ENCODE measurements around the gene MAMDC4. TPM values are rescaled to one million over a fixed set of nuclear protein-coding genes. Genes with fewer than 3 reads are reported as not detected.

Gene MAMDC4
- total RNA-seq, 4 donors from 2014 or later, result 1.0 to 2.2 (median 1.8) TPM

GRCh38 chr9:136844761-136845464 lies 7.2 kb upstream of the MAMDC4 start:
- no peaks in the 10 kb centered on the region for H3K9me3 ChIP-seq
- TF ChIP-seq CTCF (IDR thresholded peaks at IDR 0.05), result no peak
- no peak for TF ChIP-seq POLR2AphosphoS5 (IDR thresholded peaks at IDR 0.05)
- TF ChIP-seq EP300 (IDR thresholded peaks at IDR 0.05), result no peak
- no peak for TF ChIP-seq POLR2A (IDR thresholded peaks at IDR 0.05)
- no peak overlapping the region for H3K4me3 ChIP-seq
- no peak for ATAC-seq
- no peak overlapping the region for H3K27ac ChIP-seq
- H3K36me3 ChIP-seq, result peaks cover 0 to 11% of the 10 kb centered on the region in 2 donors
- H3K4me1 ChIP-seq, result peaks cover 0 to 86% (median 47%) of the 10 kb centered on the region in 3 donors
- WGBS, 2 donors (ENCODE audit: low coverage in 1 of 2), result no CpG with 5 or more reads among the region's 88 CpGs
- H3K27me3 ChIP-seq, result peaks cover 61% of the 10 kb centered on the region

GRCh38 chr9:136845465-136846260 lies 6.5 kb upstream of the MAMDC4 start:
- peaks cover 0 to 90% (median 53%) of the 10 kb centered on the region in 3 donors for H3K4me1 ChIP-seq
- no peak for ATAC-seq
- no peaks in the 10 kb centered on the region for H3K9me3 ChIP-seq
- no peak overlapping the region for H3K4me3 ChIP-seq
- H3K27ac ChIP-seq, result no peak overlapping the region
- peaks cover 0 to 7% of the 10 kb centered on the region in 2 donors for H3K36me3 ChIP-seq
- WGBS, 2 donors (ENCODE audit: low coverage in 1 of 2), result 30% methylated on average over 3 of the region's 102 CpGs; no CpG with 5 or more reads in 1 of the 2 donors
- TF ChIP-seq CTCF (IDR thresholded peaks at IDR 0.05) (no peak), POLR2A (IDR thresholded peaks at IDR 0.05) (no peak), EP300 (IDR thresholded peaks at IDR 0.05) (no peak), POLR2AphosphoS5 (IDR thresholded peaks at IDR 0.05) (no peak)
- peaks cover 61% of the 10 kb centered on the region for H3K27me3 ChIP-seq

GRCh38 chr9:136846376-136847087 lies 5.6 kb upstream of the MAMDC4 start:
- H3K27me3 ChIP-seq, result peaks cover 61% of the 10 kb centered on the region
- no peak for ATAC-seq
- H3K4me3 ChIP-seq, result peak overlapping the region in 1 of 2 donors; percentile 77
- TF ChIP-seq CTCF (IDR thresholded peaks at IDR 0.05), result no peak
- TF ChIP-seq POLR2A (IDR thresholded peaks at IDR 0.05), result no peak
- TF ChIP-seq EP300 (IDR thresholded peaks at IDR 0.05), result no peak
- TF ChIP-seq POLR2AphosphoS5 (IDR thresholded peaks at IDR 0.05), result no peak
- H3K36me3 ChIP-seq, result peaks cover 0 to 12% of the 10 kb centered on the region in 2 donors
- H3K27ac ChIP-seq, result no peak overlapping the region
- WGBS, 2 donors (ENCODE audit: low coverage in 1 of 2), result 0% methylated on average over 2 of the region's 98 CpGs; no CpG with 5 or more reads in 1 of the 2 donors
- no peaks in the 10 kb centered on the region for H3K9me3 ChIP-seq
- peaks cover 0 to 90% (median 50%) of the 10 kb centered on the region in 3 donors for H3K4me1 ChIP-seq

GRCh38 chr9:136847088-136847825 lies 4.9 kb upstream of the MAMDC4 start:
- 0 to 13% methylated on average over 1 to 8 of the region's 75 CpGs for WGBS, 2 donors (ENCODE audit: low coverage in 1 of 2)
- H3K4me3 ChIP-seq, result peak overlapping the region; percentile 35 to 77
- H3K36me3 ChIP-seq, result peaks cover 0 to 16% of the 10 kb centered on the region in 2 donors
- TF ChIP-seq POLR2AphosphoS5 (IDR thresholded peaks at IDR 0.05) (no peak), POLR2A (IDR thresholded peaks at IDR 0.05) (no peak), EP300 (IDR thresholded peaks at IDR 0.05) (no peak), CTCF (IDR thresholded peaks at IDR 0.05) (no peak)
- ATAC-seq, result peak; percentile 3
- H3K4me1 ChIP-seq, result peaks cover 0 to 86% (median 43%) of the 10 kb centered on the region in 3 donors
- peaks cover 60% of the 10 kb centered on the region for H3K27me3 ChIP-seq
- H3K27ac ChIP-seq, result peak overlapping the region in 3 of 4 donors; percentile 91 to 96 (median 94)
- no peaks in the 10 kb centered on the region for H3K9me3 ChIP-seq

All from gastroesophageal sphincter (tissue), 4 donors.